GM15510 (cell line): ENCODE data around the gene CYP2S1.

Source experiments
- POLR2A ChIP-seq: IDR thresholded peaks from 3 replicates; pipeline ENCODE4 v1.6.1; 2011; ENCODE audit warnings: borderline replicate concordance; ENCODE audit not compliant: insufficient read length; ENCODE audit errors: extremely low read depth

Gene CYP2S1

GRCh38 chr19:41187884-41188279 is 5.1 kb upstream of the CYP2S1 start:
- TF ChIP-seq POLR2A, result no peak

- no peak for TF ChIP-seq POLR2A
Measured at GRCh38 chr19:41189425-41190065, 3.5 kb upstream of the CYP2S1 start.

- no peak for TF ChIP-seq POLR2A
Measured at GRCh38 chr19:41193430-41194156, 574 bp downstream of the CYP2S1 start.

GRCh38 chr19:41194157-41194552 is 1.1 kb downstream of the CYP2S1 start:
- TF ChIP-seq POLR2A, result no peak

GRCh38 chr19:41195675-41196497 is 2.9 kb downstream of the CYP2S1 start:
- no peak for TF ChIP-seq POLR2A

GRCh38 chr19:41198559-41198958 is 5.5 kb downstream of the CYP2S1 start:
- no peak for TF ChIP-seq POLR2A

- TF ChIP-seq POLR2A, result no peak
Measured at GRCh38 chr19:41203371-41203770, 10.4 kb downstream of the CYP2S1 start.

- TF ChIP-seq POLR2A, result no peak
Measured at GRCh38 chr19:41205995-41206394, 13.0 kb downstream of the CYP2S1 start.

- no peak for TF ChIP-seq POLR2A
Measured at GRCh38 chr19:41206456-41206855, 13.4 kb downstream of the CYP2S1 start.

GRCh38 chr19:41206926-41207750 is 14.1 kb downstream of the CYP2S1 start:
- TF ChIP-seq POLR2A, result no peak

GRCh38 chr19:41214161-41214560 is 21.1 kb downstream of the CYP2S1 start:
- no peak for TF ChIP-seq POLR2A

- no peak for TF ChIP-seq POLR2A
Measured at GRCh38 chr19:41217741-41218140, 24.7 kb downstream of the CYP2S1 start.

GRCh38 chr19:41218249-41218614 is 25.2 kb downstream of the CYP2S1 start:
- no peak for TF ChIP-seq POLR2A

GRCh38 chr19:41218615-41219507 is 25.8 kb downstream of the CYP2S1 start, which contains the start of gene AXL:
AXL (plus strand) TSS chr19:41219223; CDS start chr19:41219393, 170 bp downstream.
- TF ChIP-seq POLR2A, result no peak
